GM04503 (cell line): Measurements from ENCODE around the gene PGS1.
A peak's percentile ranks its signal among the peaks of the same experiment; 100 is the strongest.

ENCODE experiments used
- DNase-seq: peaks from one replicate; pipeline ENCODE4 v3.0.0-alpha.2; 2012; ENCODE audit warnings: low read depth

The PGS1 gene

DNA sequence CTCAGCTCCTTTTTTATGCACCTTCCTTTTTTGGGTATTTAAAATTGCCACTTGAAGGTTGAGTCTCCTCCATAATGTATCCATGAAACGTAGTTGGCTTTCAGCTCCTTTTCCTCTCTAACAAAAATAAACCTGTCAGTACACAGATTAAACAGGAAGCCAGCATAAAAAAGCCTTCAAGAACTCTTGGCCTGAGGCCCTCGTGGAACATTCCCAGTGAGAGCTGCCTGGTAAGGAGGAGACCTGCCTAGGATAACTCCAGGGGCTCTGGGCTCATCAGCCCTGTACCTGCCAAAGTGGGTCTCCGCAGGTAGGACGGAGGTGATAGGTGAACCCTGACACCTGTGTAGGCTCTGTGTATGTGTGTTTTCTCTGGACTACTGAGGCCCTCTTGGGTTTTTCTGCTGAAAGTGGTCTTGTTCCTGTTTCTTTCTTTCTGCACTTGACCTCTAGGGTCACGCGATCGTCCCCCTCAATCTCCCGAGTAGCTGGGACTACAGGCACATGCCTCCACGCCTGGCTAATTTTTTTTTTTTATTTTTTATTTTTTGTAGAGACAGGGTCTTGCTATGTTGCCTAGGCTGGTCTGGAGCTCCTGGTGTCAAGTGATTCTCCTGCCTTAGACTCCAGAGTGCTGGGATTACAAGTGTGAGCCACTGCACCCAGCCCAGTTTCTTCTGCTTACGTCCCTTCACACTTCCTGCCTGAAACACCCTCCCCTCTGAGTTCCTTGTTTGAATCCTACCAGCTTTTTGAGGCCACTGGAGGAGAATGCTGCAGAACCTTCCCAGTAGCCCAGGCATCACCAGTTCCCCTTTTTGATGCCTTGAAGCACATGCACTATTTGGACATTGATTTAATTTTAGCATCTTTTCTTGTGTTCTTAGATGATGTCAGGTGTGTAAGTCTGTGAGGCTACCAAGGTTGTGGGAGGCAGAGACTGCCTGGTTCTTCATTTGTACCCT is 9.8 kb downstream of the PGS1 start:
- no peak for DNase-seq

DNA sequence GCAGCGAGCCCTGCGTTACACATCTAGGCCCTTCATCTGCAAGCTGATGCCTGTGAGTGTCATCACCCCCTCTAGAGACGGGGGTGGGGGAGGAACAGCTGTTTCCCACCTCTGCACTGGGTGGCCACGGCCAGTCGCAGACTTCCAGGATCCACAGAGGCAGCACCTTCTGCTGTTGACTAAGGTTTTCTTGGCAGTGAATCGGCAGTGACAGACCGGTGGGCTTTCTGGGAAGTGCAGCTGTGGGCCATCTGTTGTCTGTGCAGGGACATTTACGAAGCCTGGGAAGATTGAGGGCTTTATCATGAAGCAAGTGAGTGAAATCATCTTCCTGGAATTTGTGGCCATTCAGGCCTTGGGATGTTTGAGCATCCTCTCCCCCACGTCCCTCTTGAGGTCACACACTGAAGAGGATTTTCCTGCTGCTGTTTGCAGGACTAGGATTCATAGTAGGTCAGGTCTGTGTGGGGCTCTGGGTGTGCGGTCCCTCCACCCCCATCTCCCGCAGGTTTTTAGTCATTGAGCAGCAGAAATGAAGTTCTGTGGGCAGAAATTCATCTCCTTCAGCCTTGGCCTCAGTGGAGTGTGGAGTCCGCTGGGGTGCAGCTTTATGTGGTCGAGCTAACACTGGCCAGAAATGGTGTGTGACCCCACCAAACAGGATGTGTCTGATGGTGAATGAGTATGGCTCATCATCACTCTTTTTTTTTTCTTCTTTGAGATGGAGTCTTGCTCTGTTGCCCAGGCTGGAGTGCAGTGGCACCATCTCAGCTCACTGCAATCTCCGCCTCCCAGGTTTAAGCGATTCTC is 12.0 kb downstream of the PGS1 start:
- DNase-seq: peak; percentile 94

DNA sequence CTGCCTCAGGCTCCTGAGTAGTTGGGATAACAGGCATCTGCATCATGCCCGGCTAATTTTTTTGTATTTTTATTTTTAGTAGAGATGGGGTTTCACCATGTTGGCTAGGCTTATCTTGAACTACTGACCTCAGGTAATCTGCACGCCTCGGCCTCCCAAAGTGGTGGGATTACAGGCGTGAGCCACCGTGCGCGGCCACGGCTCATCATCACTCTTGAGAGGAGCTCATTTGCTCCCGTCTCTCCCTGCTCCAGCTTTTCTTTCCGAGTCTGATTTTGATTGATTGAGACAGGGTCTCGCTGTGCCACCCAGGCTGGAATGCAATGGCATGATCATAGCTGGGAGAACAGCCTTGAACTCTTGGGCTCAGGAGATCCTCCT is 12.6 kb downstream of the PGS1 start:
- no peak for DNase-seq

DNA sequence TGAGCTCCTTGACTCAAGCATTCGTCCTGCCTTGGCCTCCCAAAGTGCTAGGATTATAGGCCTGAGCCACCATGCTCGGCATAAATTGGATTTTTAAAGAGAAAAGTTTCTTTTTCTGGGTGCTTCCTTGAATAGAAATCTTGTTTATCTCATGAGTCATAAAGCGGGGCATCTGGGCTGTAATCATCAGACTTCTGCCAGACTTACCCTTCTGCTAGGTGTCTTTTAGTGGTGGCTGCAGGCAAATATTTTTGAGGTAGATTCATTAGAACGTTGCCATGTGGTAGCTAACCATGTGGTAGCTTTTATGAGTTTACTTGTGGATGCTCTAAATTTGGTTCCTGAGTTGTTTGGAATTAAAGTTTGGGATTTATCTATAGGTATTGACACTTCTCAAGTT is 13.4 kb downstream of the PGS1 start:
- no peak for DNase-seq

DNA sequence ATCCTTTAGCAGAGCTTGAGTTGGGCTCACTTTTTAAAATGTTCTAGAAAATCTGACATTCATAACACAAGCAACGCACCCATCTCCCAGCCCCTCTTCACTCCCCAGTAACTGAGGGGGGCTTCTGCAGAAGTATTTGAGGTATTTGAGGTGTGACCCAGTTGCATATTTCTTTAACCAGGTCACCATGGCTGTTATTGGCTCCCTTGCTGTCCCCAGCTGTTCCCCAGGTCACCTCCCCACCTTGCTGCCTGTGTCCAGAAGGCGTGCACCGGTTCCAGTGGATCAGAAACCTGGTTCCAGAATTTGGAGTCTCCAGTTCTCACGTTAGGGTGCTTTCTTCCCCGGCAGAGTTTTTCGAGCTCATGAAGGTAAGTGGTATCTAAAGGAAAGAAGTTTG is 13.8 kb downstream of the PGS1 start:
- no peak for DNase-seq

DNA sequence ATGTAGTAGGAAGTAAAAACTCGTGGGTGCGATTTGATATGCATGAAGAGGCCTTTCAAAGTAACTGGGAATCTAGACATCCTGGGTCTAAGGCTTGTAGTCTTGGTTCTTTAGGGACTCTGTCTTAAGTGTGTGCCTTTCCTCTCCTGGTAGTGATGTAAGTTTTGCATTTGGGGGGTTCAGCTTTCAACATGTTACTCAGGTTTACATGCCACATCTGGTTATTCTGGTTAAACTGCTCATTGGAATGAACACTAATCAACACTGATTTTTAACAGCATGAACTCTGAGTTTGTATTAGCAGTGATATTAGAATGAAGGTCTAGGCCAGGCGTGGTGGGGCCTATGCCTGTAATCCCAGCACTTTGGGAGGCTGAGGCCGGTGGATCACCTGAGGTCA is 15.1 kb downstream of the PGS1 start:
- no peak for DNase-seq

DNA sequence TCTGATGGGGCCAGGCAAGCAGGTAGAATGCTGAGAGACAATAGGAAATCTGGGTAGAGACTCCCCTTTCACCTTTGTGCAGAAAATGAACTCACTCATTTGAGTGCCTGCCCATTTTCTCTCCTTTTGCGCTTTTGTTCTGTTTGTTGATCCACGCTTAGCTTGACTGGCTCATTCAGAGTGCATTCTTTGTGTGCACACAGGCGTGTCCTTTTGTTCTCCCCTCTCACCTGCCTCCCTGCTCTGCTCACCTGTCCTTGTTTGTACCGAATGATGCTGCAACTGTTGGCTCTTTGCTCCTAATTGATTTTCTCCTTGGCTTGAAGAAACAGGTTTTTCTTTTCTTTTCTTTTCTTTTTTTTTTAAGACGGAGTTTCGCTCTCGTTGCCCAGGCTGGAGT is 15.8 kb downstream of the PGS1 start:
- DNase-seq: no peak

DNA sequence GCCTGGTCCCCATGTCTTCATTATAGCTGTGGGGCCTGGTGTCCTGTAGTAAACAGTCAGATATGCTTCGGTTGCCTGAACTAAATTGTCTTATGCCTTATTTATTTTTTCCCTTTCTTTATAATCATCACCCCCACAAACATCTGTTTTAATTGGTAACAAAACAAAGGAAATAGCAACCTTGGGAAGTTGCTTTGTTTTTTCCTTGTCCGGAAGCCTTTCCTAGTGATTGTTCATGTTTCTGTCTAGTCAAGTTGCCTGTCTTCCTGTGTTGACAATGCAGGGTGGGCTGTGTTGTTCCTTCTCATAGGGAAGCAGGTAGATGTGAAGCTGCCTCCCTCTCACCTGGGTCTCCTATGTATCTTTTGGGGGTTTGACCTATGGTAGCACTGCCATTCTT is 16.7 kb downstream of the PGS1 start:
- no peak for DNase-seq

DNA sequence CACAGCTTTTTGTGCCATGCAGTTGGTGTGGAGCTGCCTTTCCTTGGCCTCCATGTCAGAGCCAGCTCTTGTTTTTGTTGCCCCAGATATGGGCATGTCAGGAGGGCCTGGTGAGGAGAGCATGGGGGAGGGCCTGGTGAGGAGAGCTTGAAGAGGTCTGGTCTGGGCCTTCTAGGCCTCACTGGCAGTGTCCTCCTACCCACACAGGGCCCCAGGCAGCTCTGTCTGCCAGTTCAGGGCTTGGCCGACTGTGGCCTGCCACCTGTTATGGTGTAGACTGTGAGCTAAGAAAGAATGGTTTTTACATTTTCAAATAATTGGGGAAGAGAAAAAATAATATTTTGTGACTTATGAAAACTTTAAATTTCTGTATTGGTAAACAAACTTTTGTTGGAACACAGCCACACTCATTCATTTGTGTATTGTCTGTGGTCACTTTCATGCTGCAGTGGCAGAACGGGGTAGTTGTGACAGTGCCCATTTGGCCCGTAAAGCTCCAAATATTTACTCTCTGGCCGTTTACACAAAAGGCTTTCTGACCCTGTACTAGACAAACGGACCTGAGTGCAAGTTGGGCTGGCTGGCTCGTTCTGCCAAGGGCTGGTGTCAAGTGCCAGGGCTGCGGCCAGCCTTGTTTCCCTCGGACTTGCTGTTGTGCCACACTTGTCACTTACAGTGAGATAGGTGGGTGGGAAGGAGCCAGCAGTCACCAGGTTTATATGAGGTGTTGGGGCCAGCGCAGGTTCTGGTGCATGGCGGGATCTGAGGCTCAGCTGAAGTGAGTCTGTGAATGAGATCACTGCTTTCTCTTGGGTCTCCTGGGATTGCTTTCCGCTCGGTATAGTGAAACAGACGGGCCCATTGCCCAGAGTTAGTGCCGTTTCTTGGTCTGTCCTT is 18.2 kb downstream of the PGS1 start:
- no peak for DNase-seq

DNA sequence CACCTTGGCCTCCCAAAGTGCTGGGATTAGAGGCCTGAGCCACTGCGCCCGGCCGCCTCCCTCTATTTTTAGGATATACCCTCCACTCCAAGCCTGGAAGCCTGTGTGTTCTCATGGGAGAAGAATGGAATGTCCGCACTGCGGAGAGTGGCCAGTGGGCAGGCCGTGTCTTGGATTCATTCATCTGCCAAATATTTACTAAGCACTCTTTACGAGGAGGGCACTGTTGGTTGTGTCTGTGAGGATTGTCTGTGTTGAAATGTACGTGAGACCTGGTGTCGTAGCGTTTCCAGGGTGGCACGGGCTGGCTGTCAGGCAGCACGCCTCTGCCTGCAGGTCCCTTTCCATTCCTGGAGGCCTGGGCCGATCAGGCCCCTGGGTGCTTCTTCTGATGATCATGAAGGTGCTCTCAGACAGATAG is 19.2 kb downstream of the PGS1 start:
- no peak for DNase-seq

DNA sequence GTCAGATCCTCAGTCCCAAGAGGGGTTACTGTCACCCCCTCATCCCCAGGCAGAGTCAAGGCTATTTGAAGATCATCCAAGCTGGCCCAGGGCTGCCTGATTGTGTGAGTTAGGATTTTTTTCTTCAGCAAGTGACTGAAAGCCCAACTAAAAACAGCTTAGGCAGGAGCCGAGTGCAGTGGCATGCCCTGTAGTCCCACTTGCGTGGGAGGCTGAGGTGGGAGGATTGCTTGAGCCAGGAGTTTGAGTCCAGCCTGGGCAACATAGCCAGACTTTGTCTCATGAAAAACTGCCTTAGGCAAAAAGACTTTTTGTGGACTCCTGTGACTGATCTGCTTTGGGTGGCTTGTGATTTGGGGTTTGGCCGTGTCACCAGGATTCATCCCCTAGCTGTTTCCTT is 19.9 kb downstream of the PGS1 start:
- no peak for DNase-seq

DNA sequence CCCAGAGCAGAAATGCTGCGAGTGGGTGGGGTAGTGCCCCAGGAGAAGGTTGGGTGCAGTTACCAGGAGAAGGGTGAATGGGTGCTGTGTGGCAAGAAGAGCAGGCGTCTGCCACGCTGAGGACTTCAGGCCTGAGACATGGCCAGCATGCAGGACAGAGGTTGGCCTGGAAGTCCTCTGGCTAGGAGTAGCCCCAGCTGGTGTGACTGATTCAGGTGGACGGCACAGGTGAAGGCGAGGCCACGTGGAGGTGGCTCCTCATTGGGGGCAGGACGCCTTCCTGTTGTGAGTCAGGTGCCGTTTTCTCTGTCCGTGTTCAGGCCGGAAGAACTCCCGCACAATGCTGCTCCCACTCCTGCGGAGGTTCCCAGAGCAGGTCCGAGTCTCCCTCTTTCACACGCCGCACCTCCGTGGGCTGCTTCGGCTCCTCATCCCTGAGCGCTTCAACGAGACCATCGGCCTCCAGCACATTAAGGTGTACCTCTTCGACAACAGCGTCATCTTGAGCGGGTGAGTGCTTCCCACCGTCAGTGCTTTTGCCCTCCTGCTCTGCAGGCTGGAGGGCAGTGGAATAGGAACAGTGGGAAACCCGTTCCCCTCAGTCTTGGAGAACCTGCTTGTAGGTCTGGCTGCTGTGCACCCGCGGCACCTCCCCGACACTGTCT is 20.7 kb downstream of the PGS1 start:
- no peak for DNase-seq

DNA sequence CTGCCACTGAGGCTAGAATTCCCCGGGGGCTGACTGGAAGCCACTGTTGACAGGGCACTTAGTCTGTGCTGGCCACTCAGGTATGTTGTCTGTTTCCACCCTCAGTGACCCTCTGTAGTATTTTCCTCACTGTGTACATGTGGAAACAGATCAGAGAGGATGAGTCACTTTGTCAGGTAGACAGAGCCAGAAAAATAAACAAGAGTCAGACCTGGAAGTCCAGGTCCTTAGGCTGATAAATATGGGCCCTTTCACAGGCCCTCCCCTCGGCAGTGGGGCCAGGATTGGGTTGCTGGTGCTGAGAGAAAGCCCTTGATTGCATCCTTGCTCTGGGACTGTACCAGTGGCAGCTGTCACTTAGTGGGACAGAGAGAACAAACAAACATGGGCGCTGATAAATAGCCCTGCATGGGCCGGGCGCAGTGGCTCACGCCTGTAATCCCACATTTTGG is 21.3 kb downstream of the PGS1 start:
- DNase-seq: no peak

DNA sequence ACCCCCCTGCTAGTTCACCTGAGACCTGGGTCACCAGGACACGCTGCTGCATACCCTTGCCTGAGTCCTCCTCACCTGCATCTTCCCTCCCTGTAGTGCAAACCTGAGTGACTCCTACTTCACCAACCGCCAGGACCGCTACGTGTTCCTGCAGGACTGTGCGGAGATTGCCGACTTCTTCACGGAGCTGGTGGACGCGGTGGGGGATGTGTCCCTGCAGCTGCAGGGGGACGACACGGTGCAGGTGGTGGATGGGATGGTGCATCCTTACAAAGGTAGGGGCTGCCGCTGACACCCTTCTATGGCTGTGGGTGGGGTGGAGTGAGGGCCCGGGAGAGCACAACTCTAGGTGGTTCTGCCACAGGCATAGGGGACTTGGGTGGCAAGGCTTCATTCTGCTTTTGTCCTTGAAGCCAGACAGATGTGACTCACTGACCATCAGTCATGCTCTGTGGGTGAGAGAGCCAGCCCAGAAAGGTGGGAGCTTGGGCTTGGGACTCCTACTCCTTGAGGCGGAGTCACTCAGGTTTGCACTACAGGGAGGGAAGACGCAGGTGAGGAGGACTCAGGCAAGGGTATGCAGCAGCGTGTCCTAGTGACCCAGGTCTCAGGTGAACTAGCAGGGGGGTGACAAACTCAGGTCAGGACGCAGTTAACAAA is 22.3 kb downstream of the PGS1 start:
- no peak for DNase-seq

DNA sequence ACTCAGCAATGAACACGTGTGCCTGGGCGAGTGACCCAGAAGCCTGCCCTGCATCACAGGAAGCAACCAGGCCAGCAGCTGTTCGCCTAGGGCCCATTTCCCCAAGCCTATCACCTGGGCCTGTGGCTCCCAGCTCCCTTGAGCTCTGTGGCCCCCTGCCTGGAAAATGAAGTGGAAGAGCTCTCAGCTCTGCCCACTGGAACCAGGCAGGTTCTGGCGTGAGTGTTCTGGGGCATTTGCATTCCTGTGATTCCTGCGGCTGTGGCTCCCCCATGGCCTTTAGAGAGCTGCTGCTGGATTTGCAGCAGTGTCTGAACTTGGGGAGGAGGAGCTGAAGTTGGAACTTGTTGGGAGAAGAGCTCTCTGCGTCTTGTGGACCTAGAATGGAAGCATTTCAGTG is 22.8 kb downstream of the PGS1 start:
- DNase-seq: no peak

DNA sequence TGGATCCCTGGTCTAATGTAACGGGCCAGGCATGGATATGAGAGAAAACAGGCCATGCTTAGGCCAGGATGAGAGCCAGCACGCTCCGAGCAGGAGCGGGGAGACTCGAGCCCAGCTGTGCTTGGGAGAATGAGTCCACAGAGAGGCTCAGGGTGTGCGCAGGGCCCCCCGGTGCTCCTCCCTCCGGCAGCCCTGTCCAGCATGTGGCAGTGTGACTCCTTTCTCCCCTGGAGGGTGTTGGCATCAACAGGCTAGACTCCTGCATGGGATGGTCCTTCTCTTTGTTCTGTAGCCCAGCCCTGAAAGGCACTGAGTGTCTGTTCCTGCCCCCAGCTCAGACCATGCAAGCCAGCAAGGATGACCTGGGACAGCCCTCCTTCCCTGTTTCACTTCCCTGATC is 23.4 kb downstream of the PGS1 start:
- no peak for DNase-seq

DNA sequence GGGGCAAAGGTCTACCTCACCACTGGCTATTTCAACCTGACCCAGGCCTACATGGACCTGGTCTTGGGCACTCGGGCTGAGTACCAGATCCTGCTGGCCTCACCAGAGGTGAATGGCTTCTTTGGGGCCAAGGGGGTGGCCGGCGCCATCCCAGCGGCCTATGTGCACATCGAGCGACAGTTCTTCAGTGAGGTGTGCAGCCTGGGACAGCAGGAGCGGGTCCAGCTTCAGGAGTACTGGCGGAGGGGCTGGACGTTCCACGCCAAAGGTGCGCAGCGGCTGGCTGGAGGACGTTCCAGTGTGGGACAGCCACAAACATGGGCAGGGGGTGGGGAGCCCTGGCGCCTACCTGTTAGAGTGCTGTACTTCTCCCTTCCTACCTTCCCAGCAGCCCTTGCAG is 25.4 kb downstream of the PGS1 start:
- DNase-seq: no peak

DNA sequence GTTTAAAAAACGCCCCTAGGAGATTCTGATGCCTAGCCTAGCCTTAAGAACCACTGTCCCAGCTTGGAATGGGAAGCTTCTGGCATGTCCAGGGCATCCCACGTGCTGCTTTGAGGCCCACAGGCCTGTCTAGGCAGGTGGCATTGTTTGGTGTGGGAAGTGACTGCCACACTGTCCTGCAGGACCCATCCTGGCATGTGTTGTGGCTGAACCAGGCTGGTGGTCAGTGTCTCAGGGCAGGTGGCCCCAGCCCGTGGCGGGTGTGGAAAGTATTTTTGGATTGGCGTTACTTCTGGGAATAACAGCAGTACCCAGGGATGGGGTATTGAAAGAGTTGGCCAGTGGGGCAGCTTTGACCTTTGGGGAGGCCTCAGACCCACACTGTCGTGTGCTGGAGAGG is 27.9 kb downstream of the PGS1 start:
- DNase-seq: no peak

DNA sequence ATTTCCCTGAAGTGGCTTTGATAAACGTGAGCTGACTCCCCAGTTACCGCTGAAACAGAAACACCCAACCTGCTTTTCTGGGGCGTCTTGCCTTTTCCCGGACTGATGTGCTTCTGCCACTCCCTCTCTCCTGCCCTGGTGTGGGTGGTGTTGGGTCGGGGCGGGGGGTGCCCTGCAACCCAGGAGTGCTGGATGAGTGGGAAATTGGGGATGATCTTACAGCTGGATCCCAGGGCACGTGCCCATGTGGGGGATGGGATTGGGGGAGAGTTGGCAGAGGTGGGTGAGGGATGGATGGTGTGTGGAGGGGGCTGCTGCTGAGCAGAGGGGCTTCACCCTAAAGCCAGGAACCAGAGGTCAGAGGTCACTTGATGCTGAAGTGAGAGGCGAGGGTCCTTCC is 28.5 kb downstream of the PGS1 start:
- DNase-seq: no peak

DNA sequence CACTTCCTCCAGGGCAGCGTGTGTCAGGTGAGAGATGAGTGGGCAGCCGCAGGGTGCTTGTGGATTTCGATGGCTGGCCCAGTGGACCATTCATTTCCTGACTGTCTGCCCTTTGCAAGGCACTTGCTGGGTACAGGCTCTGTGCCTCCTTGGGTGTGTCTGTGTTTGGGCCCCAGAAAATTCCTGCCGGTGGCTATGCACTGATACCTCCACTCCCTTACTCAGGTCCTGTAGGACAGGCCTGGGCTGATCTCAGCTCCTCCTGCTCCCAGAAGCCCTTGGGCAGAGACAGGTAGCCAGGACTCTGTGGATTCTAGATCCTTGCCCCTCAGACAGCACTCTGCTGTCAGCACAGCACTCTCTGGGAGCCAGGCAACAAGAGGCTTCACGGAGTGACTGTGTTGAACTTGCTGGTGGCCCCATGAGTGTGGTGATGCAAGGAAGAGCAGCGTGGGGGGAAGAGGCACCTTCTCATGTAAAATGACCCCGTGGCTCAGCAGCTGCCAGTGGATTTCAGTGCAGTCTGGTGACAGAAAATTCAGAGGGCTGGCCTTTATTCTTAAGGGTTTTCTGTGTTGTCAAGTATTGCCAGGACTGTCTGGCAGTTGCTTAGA is 29.0 kb downstream of the PGS1 start:
- no peak for DNase-seq
